ENCODE results near the gene ACTG1.

Gene ACTG1

DNA sequence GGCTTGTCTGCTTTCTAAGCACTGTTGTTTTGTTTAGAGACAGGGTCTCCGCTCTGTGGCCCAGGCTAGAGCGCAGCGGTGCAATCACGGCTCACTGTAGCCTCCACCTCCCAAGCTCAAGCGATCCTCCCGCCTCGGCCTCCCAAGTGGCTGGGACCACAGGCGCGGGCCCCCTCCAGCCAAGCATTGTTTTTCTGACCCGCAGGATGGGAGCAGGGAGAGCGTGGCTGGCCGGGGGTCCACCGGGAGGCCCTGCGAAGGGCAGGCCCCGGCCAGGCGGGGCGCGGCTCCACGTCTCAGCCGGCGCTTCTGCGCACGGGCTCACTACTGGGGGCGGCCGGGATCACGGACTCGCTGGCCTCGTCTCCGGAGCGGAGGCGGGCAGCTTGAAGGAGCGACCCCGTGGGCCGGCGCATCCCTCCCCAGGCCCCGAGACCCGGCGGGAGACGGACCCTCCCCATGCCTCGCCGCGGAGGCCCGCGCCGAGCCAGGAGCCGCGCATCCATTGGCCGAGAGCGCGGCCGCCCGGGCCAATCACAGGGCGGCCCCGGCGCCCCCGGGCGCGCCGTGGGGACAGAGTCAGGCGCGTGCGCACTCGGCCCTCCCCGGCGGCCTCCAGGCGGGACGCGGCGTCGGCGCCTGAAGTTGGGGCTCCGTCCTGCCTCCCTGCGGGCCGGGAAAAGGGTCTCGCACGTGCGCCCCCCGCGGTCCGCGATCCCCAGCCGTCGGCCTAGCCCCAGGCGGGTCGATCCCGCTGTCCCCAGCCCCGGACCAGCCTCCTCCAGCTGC is 24.9 kb downstream of the ACTG1 start:
- H3K4me3 ChIP-seq (ENCODE audit: low read length): peak overlapping the region; percentile 36
- no peaks in the 10 kb centered on the region for H3K36me3 ChIP-seq (ENCODE audit: insufficient read depth, low read length)
- H3K27me3 ChIP-seq (ENCODE audit: insufficient read depth, low read length): peaks cover 2% of the 10 kb centered on the region
- no peaks in the 10 kb centered on the region for H3K9me3 ChIP-seq (ENCODE audit: low read length)
- H2AFZ ChIP-seq (ENCODE audit: low read depth, low read length): no peak overlapping the region
- peaks cover 55% of the 10 kb centered on the region for H3K4me1 ChIP-seq (ENCODE audit: insufficient read depth, low read length)

DNA sequence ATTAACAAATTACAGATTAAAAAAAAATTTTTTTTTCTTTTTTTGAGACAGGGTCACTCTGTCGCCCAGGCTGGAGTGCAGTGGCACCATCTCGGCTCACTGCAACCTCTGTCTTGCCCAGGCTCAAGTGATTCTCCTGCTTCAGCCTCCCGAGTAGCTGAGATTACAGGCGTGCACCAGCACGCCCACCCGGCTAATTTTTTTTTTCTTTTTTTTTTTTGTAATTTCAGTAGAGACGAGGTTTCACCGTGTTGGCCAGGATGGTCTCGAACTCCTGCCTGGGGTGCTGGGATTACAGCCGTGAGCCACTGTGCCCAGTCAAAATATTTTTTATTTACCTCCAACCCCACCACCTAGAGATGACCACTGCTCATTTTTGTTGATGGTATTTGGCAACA is 25.5 kb downstream of the ACTG1 start:
- no peak overlapping the region for H3K4me3 ChIP-seq (ENCODE audit: low read length)
- H3K4me1 ChIP-seq (ENCODE audit: insufficient read depth, low read length): peaks cover 61% of the 10 kb centered on the region
- peaks cover 2% of the 10 kb centered on the region for H3K27me3 ChIP-seq (ENCODE audit: insufficient read depth, low read length)
- no peaks in the 10 kb centered on the region for H3K9me3 ChIP-seq (ENCODE audit: low read length)
- no peaks in the 10 kb centered on the region for H3K36me3 ChIP-seq (ENCODE audit: insufficient read depth, low read length)
- H2AFZ ChIP-seq (ENCODE audit: low read depth, low read length): no peak overlapping the region

DNA sequence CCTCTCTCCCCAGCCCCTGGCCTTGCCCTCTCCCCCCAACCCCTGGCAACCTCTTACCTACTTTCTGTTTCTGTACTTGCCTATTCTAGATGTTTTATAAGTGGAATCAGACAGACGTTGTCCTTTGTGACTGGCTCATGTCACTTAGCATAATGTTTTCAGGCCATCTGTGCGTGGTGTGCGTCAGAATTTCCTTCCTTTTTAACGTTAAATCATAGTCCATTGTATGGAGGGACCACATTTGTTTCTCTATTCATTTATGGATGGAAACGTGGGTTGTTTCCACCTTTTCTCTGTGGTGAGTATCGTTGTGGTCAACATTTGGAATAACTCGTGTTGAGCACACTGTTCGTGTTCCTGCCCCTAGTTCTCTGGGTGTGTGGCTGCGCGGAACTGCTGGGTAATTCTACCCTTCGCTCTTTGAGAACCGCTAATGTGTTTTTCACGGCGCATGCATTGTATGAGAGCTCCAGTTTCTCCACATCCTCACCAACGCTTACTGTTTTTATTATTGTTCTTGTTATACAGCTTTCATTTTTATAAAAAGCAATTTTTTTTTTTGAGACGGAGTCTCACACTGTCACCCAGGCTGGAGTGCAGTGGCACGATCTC is 26.3 kb downstream of the ACTG1 start:
- no peak overlapping the region for H2AFZ ChIP-seq (ENCODE audit: low read depth, low read length)
- peaks cover 64% of the 10 kb centered on the region for H3K4me1 ChIP-seq (ENCODE audit: insufficient read depth, low read length)
- no peaks in the 10 kb centered on the region for H3K36me3 ChIP-seq (ENCODE audit: insufficient read depth, low read length)
- H3K4me3 ChIP-seq (ENCODE audit: low read length): no peak overlapping the region
- no peaks in the 10 kb centered on the region for H3K27me3 ChIP-seq (ENCODE audit: insufficient read depth, low read length)
- no peaks in the 10 kb centered on the region for H3K9me3 ChIP-seq (ENCODE audit: low read length)

DNA sequence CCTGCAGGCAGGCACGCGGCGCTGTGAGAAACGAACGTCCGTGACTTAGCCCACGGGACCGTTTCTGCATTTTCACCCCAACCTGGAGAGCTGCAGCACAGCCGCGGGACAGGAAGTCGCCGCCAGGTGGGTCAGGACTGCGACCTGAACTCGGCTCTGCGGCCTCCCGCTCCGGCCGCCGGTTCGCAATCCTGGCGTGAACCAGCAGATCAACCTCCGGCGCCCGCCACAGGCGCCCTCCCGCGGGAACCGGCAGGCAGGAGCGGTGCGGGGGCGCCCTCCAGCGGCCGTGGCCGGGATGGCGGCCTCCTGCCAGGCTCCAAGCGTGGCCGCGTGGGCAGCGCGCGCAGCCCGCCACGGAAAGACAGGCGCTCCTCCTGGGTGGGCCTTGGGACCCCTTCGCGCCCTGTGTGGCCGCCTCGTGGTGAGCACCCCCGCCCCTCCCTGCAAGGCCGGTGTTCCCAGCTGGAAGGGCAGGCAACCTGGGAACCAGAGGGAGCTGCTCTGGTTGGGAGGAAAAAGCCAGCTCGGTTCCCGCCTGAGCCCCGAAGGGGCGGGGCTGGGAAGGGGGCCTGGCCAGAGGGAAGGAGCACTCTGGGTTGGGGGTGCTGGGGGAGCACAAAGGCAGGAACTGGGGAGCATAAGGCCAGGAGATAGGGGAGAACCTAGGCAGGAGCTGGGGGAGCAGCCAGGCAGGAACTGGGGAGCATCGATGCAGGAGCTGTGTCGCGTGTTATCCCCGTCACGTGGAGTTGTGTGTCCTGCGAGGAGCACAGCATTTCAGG is 28.2 kb downstream of the ACTG1 start:
- Histone ChIP-seq H3K9me3 (ENCODE audit: low read length) (no peaks in the 10 kb centered on the region), H3K4me1 (ENCODE audit: insufficient read depth, low read length) (peaks cover 65% of the 10 kb centered on the region), H2AFZ (ENCODE audit: low read depth, low read length) (peak overlapping the region; percentile 67), H3K36me3 (ENCODE audit: insufficient read depth, low read length) (no peaks in the 10 kb centered on the region), H3K4me3 (ENCODE audit: low read length) (peak overlapping the region; percentile 47), H3K27me3 (ENCODE audit: insufficient read depth, low read length) (no peaks in the 10 kb centered on the region)

DNA sequence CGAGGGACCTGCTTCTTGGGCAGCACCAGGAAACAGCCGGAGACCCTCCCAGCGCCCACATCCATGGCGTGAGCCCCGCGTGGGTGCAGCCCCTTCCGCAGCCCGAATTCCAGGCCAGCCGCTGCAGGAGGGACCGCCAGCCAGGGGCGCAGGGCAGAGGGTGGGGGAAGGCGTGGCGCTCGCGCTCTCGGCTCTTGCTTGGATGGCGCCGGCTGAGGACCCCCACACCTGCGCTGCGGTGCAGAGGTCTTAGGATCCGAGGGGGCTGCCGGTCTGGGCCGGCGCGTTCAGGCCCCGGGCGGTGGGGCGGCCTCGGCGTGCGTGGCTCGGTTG is 28.8 kb downstream of the ACTG1 start:
- Histone ChIP-seq H3K9me3 (ENCODE audit: low read length) (no peaks in the 10 kb centered on the region), H3K36me3 (ENCODE audit: insufficient read depth, low read length) (no peaks in the 10 kb centered on the region), H3K4me1 (ENCODE audit: insufficient read depth, low read length) (peaks cover 60% of the 10 kb centered on the region), H2AFZ (ENCODE audit: low read depth, low read length) (peak overlapping the region; percentile 67), H3K27me3 (ENCODE audit: insufficient read depth, low read length) (no peaks in the 10 kb centered on the region), H3K4me3 (ENCODE audit: low read length) (peak overlapping the region; percentile 47)

DNA sequence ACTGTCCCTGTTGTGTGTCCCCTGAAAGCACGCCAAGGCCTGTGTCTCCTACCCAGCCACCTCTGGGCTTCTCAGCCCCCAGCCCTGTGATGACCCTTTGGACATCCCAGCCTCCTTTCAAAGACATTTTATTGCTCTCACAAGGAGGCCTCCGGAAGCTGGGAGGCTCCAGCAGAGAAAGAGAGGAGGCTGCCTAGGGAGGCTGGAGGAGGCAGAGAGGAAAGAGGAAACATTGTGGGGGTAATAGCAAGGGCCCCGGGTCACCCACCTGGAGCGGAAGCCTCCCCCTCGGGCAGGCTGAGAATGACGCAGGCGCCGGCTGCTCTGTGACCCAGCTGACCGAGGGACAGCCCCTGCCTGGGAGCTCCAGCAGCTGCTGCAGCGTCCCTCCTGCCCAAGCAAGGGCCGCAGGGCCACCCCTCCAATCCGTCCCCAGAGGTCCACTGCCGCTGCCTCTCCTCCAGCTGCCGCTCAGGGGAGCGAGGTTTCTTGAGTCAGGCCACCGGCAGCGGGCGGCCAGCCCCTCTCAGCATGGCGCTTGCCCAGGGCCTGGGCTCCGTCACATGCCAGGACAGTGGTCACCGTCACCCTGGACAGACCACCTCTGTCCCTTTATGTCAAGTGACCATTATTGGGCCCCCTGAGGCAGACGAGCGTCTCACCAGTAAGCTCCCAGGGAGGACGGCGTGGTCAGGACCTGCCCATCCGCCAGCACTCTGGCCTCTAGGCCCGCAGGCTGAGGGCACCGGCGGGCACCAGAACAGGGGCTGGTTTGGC is 29.3 kb downstream of the ACTG1 start:
- peak overlapping the region; percentile 47 for H3K4me3 ChIP-seq (ENCODE audit: low read length)
- peaks cover 56% of the 10 kb centered on the region for H3K4me1 ChIP-seq (ENCODE audit: insufficient read depth, low read length)
- no peaks in the 10 kb centered on the region for H3K27me3 ChIP-seq (ENCODE audit: insufficient read depth, low read length)
- H3K9me3 ChIP-seq (ENCODE audit: low read length): no peaks in the 10 kb centered on the region
- no peaks in the 10 kb centered on the region for H3K36me3 ChIP-seq (ENCODE audit: insufficient read depth, low read length)
- peak overlapping the region; percentile 67 for H2AFZ ChIP-seq (ENCODE audit: low read depth, low read length)

DNA sequence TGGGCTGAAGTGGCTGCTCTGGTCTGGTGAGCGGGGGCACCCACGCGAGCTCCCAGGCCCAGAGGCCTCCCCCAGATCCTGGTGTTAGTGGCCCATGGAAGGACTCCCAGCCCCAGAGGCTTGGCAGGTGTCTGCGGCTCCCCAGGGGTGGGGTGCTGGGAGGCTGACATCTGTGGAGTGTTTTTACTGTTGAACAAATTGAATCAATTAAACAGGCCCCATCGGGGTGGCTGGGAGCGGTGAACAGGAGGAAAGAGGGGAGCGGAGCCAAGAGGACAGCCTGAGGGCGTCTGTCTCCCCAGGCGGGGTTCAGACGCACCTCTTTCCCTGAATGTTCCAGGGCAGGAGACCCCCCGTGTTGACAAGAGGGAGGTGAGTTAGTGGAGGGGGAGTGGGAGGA is 29.9 kb downstream of the ACTG1 start:
- H3K27me3 ChIP-seq (ENCODE audit: insufficient read depth, low read length): no peaks in the 10 kb centered on the region
- H3K9me3 ChIP-seq (ENCODE audit: low read length): no peaks in the 10 kb centered on the region
- H3K36me3 ChIP-seq (ENCODE audit: insufficient read depth, low read length): no peaks in the 10 kb centered on the region
- no peak overlapping the region for H2AFZ ChIP-seq (ENCODE audit: low read depth, low read length)
- no peak overlapping the region for H3K4me3 ChIP-seq (ENCODE audit: low read length)
- H3K4me1 ChIP-seq (ENCODE audit: insufficient read depth, low read length): peaks cover 62% of the 10 kb centered on the region

DNA sequence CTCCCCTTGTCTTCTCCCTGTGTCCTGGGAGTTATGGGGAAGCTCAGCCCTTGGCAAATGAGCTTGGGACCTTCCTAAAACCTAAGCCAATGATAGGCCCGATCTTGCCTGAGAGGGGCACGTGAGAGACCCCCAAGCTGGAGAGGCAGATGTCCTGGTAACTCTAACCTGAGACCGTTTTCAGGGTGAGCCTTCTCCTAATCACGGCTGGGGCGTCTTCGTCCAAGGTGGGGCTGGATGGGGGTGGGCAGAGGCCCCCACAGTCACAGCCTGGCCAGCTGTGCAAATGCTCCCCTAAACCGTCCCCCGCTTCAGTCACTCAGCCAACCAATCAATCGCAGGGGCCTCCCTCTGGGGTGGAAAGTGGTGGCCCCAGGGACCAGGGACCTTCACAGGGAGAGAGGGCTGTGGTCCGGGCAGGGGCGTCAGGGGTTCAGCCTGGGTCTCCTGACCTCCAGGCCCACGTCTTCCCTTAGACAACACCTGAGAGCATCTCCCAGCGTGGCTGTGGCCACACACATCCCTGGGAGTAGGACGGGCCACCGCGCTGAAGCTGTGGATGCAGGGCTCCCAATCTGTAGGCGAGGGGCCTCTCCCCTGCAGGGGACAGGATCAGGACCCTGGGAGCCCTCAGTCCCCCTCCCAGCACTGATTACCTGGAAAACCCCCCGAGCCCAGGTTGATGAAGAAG is 30.6 kb downstream of the ACTG1 start:
- Histone ChIP-seq H2AFZ (ENCODE audit: low read depth, low read length) (peak overlapping the region; percentile 45), H3K4me3 (ENCODE audit: low read length) (peak overlapping the region; percentile 29), H3K36me3 (ENCODE audit: insufficient read depth, low read length) (no peaks in the 10 kb centered on the region), H3K9me3 (ENCODE audit: low read length) (no peaks in the 10 kb centered on the region), H3K4me1 (ENCODE audit: insufficient read depth, low read length) (peaks cover 69% of the 10 kb centered on the region), H3K27me3 (ENCODE audit: insufficient read depth, low read length) (no peaks in the 10 kb centered on the region)

DNA sequence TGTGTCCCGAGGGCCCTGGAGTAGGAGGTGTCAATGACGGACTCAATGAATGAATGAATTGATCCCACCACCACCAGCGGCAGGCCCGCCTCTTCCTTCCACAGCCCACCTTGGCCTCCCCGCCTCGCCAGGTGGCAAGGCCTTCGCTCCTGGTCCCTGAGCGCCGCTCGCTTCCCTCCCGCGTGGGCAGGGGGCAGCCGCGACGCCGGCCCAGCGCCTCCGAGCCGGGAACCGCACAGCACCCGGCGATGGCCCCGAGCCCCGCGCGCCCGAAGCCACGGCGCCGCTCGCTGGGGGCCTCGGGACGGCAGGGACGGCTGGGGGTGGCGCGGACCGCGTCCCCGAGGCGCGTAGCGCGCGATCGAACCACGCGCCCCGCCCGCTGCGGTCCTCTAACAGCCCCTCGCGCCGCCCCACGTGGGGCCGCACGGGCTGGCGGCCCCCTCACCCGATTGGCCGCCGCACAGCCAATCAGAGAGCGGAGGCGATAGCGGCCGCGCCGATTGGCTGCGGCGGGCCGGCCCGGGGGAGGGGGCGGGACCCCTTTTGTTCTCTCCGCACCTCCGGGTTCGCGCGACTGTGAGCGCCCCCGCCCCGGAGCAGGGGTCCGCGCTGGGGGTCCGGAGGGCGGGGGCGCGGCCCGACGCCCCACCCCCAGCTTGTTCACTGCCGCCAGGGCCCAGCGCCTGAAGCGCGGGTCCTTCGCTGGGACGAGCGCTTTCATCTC is 31.4 kb downstream of the ACTG1 start:
- H3K4me1 ChIP-seq (ENCODE audit: insufficient read depth, low read length): peaks cover 68% of the 10 kb centered on the region
- H3K27me3 ChIP-seq (ENCODE audit: insufficient read depth, low read length): no peaks in the 10 kb centered on the region
- no peaks in the 10 kb centered on the region for H3K9me3 ChIP-seq (ENCODE audit: low read length)
- H3K36me3 ChIP-seq (ENCODE audit: insufficient read depth, low read length): no peaks in the 10 kb centered on the region
- peak overlapping the region; percentile 34 for H3K4me3 ChIP-seq (ENCODE audit: low read length)
- peak overlapping the region; percentile 45 for H2AFZ ChIP-seq (ENCODE audit: low read depth, low read length)

DNA sequence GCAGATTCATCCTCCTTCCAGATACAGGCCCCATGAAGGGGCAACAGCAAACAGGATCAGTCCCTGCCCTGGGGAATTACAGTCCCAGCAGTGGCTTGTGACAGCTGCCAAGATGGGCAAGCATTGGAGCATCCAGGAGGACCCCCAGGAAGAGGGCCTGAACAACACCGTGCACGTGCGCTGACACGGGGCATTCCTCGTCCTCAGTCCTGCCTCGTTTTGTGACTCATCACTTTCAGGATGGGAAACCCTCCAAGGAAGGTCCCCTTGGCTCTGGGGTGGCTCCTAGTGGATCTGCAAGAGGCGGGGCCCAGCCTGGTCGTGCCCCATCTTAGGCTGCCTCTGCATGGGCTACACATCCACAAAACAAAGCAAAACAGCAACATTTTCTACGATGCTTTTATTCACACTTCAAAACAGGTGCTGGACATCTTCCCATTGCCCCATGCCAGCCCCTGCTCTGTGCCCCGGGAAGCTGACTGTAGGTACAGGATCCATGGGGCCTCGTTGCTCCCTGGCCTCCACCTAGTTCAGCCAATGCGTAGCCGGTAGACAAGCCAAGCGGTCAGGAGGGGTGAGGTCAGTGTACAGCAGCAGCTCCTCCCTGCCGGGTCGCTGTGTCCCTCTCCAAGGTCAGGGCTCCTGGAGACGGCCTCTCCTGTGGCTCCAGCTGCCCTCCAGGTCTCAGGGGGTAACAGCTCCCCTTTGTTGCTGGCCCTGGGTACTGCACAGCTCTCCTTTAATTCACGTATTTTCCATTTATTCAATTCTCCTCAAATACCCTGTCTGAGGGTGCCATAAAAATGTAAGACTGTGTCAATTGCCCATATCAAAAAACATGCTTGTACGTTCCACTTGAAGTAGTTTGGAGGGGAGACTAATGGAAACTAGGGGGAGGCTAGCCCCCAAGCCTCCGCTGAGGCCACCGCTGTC is 32.2 kb downstream of the ACTG1 start:
- peak overlapping the region; percentile 34 for H3K4me3 ChIP-seq (ENCODE audit: low read length)
- peak overlapping the region; percentile 45 for H2AFZ ChIP-seq (ENCODE audit: low read depth, low read length)
- H3K36me3 ChIP-seq (ENCODE audit: insufficient read depth, low read length): no peaks in the 10 kb centered on the region
- H3K4me1 ChIP-seq (ENCODE audit: insufficient read depth, low read length): peaks cover 69% of the 10 kb centered on the region
- H3K9me3 ChIP-seq (ENCODE audit: low read length): no peaks in the 10 kb centered on the region
- no peaks in the 10 kb centered on the region for H3K27me3 ChIP-seq (ENCODE audit: insufficient read depth, low read length)
